ENCODE data around the gene STK32A.

Gene STK32A

GRCh38 chr5:147303251-147303650 is 68.4 kb downstream of the STK32A start:
- no peaks in the 10 kb centered on the region for H4K20me1 ChIP-seq (ENCODE audit: insufficient read depth, low read length)
- H3K79me2 ChIP-seq (ENCODE audit: insufficient read depth, low read length): no peaks in the 10 kb centered on the region
- no peak for ATAC-seq (ENCODE audit: insufficient read depth, low read depth)
- no peak overlapping the region for H3K4me2 ChIP-seq (ENCODE audit: insufficient read depth, low read length)
- no peak overlapping the region for H3K27ac ChIP-seq (ENCODE audit: low read length)
- TF ChIP-seq EZH2 (IDR thresholded peaks at IDR 0.05; ENCODE audit: borderline replicate concordance, low read depth, low read length, severe bottlenecking): no peak
- TF ChIP-seq CTCF (IDR thresholded peaks at IDR 0.05; ENCODE audit: borderline replicate concordance, extremely low read depth, low read length, poor library complexity, severe bottlenecking): no peak
- no peaks in the 10 kb centered on the region for H3K27me3 ChIP-seq (ENCODE audit: insufficient read depth, low read length, poor library complexity)
- H3K4me1 ChIP-seq (ENCODE audit: insufficient read depth, low read length): no peaks in the 10 kb centered on the region
- H2AFZ ChIP-seq (ENCODE audit: low read depth, low read length): no peak overlapping the region
- no peak overlapping the region for H3K9ac ChIP-seq (ENCODE audit: low read depth, low read length)
- H3K36me3 ChIP-seq (ENCODE audit: insufficient read depth, low read length): no peaks in the 10 kb centered on the region
- no peak for DNase-seq
- no peak overlapping the region for H3K4me3 ChIP-seq (ENCODE audit: low read depth in 1 of 2, low read length in 2 of 2)
- H3K9me3 ChIP-seq (ENCODE audit: insufficient read depth, low read length, severe bottlenecking): no peaks in the 10 kb centered on the region

GRCh38 chr5:147303976-147304375 is 69.2 kb downstream of the STK32A start:
- Histone ChIP-seq H3K27me3 (ENCODE audit: insufficient read depth, low read length, poor library complexity) (no peaks in the 10 kb centered on the region), H3K4me1 (ENCODE audit: insufficient read depth, low read length) (no peaks in the 10 kb centered on the region), H3K9me3 (ENCODE audit: insufficient read depth, low read length, severe bottlenecking) (no peaks in the 10 kb centered on the region), H3K36me3 (ENCODE audit: insufficient read depth, low read length) (no peaks in the 10 kb centered on the region), H3K27ac (ENCODE audit: low read length) (no peak overlapping the region), H3K9ac (ENCODE audit: low read depth, low read length) (no peak overlapping the region), H3K4me3 (ENCODE audit: low read depth in 1 of 2, low read length in 2 of 2) (no peak overlapping the region), H3K79me2 (ENCODE audit: insufficient read depth, low read length) (no peaks in the 10 kb centered on the region), H3K4me2 (ENCODE audit: insufficient read depth, low read length) (no peak overlapping the region), H2AFZ (ENCODE audit: low read depth, low read length) (no peak overlapping the region), H4K20me1 (ENCODE audit: insufficient read depth, low read length) (no peaks in the 10 kb centered on the region)
- ATAC-seq (ENCODE audit: insufficient read depth, low read depth) (no peak), DNase-seq (no peak)
- TF ChIP-seq CTCF (IDR thresholded peaks at IDR 0.05; ENCODE audit: borderline replicate concordance, extremely low read depth, low read length, poor library complexity, severe bottlenecking) (no peak), EZH2 (IDR thresholded peaks at IDR 0.05; ENCODE audit: borderline replicate concordance, low read depth, low read length, severe bottlenecking) (no peak)

- Histone ChIP-seq H2AFZ (ENCODE audit: low read depth, low read length) (no peak overlapping the region), H3K79me2 (ENCODE audit: insufficient read depth, low read length) (no peaks in the 10 kb centered on the region), H3K9me3 (ENCODE audit: insufficient read depth, low read length, severe bottlenecking) (no peaks in the 10 kb centered on the region), H3K27me3 (ENCODE audit: insufficient read depth, low read length, poor library complexity) (no peaks in the 10 kb centered on the region), H3K9ac (ENCODE audit: low read depth, low read length) (no peak overlapping the region), H3K36me3 (ENCODE audit: insufficient read depth, low read length) (no peaks in the 10 kb centered on the region), H3K4me2 (ENCODE audit: insufficient read depth, low read length) (no peak overlapping the region), H3K27ac (ENCODE audit: low read length) (no peak overlapping the region), H4K20me1 (ENCODE audit: insufficient read depth, low read length) (no peaks in the 10 kb centered on the region), H3K4me1 (ENCODE audit: insufficient read depth, low read length) (no peaks in the 10 kb centered on the region), H3K4me3 (ENCODE audit: low read depth in 1 of 2, low read length in 2 of 2) (no peak overlapping the region)
- TF ChIP-seq CTCF (IDR thresholded peaks at IDR 0.05; ENCODE audit: borderline replicate concordance, extremely low read depth, low read length, poor library complexity, severe bottlenecking) (no peak), EZH2 (IDR thresholded peaks at IDR 0.05; ENCODE audit: borderline replicate concordance, low read depth, low read length, severe bottlenecking) (no peak)
- no peak for ATAC-seq (ENCODE audit: insufficient read depth, low read depth)
- no peak for DNase-seq
Observed at GRCh38 chr5:147305147-147305546, 70.3 kb downstream of the STK32A start.

- H3K9ac ChIP-seq (ENCODE audit: low read depth, low read length): no peak overlapping the region
- no peaks in the 10 kb centered on the region for H4K20me1 ChIP-seq (ENCODE audit: insufficient read depth, low read length)
- no peak overlapping the region for H3K27ac ChIP-seq (ENCODE audit: low read length)
- no peaks in the 10 kb centered on the region for H3K4me1 ChIP-seq (ENCODE audit: insufficient read depth, low read length)
- DNase-seq (no peak), ATAC-seq (ENCODE audit: insufficient read depth, low read depth) (no peak)
- H3K9me3 ChIP-seq (ENCODE audit: insufficient read depth, low read length, severe bottlenecking): no peaks in the 10 kb centered on the region
- no peaks in the 10 kb centered on the region for H3K27me3 ChIP-seq (ENCODE audit: insufficient read depth, low read length, poor library complexity)
- no peak overlapping the region for H3K4me3 ChIP-seq (ENCODE audit: low read depth in 1 of 2, low read length in 2 of 2)
- no peak for TF ChIP-seq EZH2 (IDR thresholded peaks at IDR 0.05; ENCODE audit: borderline replicate concordance, low read depth, low read length, severe bottlenecking)
- no peak for TF ChIP-seq CTCF (IDR thresholded peaks at IDR 0.05; ENCODE audit: borderline replicate concordance, extremely low read depth, low read length, poor library complexity, severe bottlenecking)
- H3K79me2 ChIP-seq (ENCODE audit: insufficient read depth, low read length): no peaks in the 10 kb centered on the region
- H3K4me2 ChIP-seq (ENCODE audit: insufficient read depth, low read length): no peak overlapping the region
- H3K36me3 ChIP-seq (ENCODE audit: insufficient read depth, low read length): no peaks in the 10 kb centered on the region
- no peak overlapping the region for H2AFZ ChIP-seq (ENCODE audit: low read depth, low read length)
Observed at GRCh38 chr5:147306351-147306750, 71.5 kb downstream of the STK32A start.

Data from DND-41 (cell line).